CD1c-positive myeloid dendritic cell (primary cell): ENCODE results near the gene BEND4.

Source experiments
- DNase-seq: peaks from one replicate; pipeline ENCODE4 v3.0.0-alpha.2; 2016; ENCODE audit errors: extremely low spot score

BEND4 gene

GRCh38 chr4:42104521-42104920, 47.9 kb downstream of the BEND4 start:
- no peak for DNase-seq

GRCh38 chr4:42101446-42101975, 50.9 kb downstream of the BEND4 start:
- DNase-seq = no peak

GRCh38 chr4:42088386-42088785, 64.1 kb downstream of the BEND4 start:
- DNase-seq = no peak

- no peak for DNase-seq
Observed at GRCh38 chr4:42083816-42084215, 68.6 kb downstream of the BEND4 start.

GRCh38 chr4:42080306-42080705, 72.1 kb downstream of the BEND4 start:
- no peak for DNase-seq

- DNase-seq = no peak
Observed at GRCh38 chr4:42078184-42078801, 74.2 kb downstream of the BEND4 start.

- DNase-seq = no peak
Observed at GRCh38 chr4:42074294-42074693, 78.2 kb downstream of the BEND4 start.

- DNase-seq = no peak
Observed at GRCh38 chr4:42070463-42070862, 82.0 kb downstream of the BEND4 start.

GRCh38 chr4:42067264-42067663, 85.2 kb downstream of the BEND4 start:
- no peak for DNase-seq

- DNase-seq = no peak
Observed at GRCh38 chr4:42066402-42066801, 86.1 kb downstream of the BEND4 start.
